K562 (cell line): Measurements from ENCODE around the gene SORCS1.

ENCODE experiments used
- EP300 ChIP-seq: IDR thresholded peaks from 2 replicates; pipeline ENCODE4 v1.6.1; 2012; ENCODE audit warnings: low read length, improper control_type of control experiment
- HDAC2 ChIP-seq: fragments of 450-650 bp; IDR thresholded peaks from 2 replicates; pipeline ENCODE4 v1.6.1; 2016; ENCODE audit warnings: mild to moderate bottlenecking
- PHF21A ChIP-seq: fragments of 450-650 bp; IDR thresholded peaks from 2 replicates; pipeline ENCODE4 v1.6.1; 2017; ENCODE audit warnings: low read depth, borderline replicate concordance
- POLR2A ChIP-seq: fragments of 450-650 bp; conservative IDR thresholded peaks from 2 replicates; pipeline ENCODE4 v1.6.1; 2016
- RBM14 ChIP-seq: fragments of 200-400 bp; formaldehyde crosslinking; IDR thresholded peaks from 2 replicates; pipeline ENCODE4 v1.6.1; 2018; ENCODE audit warnings: low read depth, mild to moderate bottlenecking, low read length, moderate library complexity, borderline replicate concordance; ENCODE audit not compliant: insufficient read depth
- RUNX1 ChIP-seq: sonication (generic); IDR thresholded peaks from 2 replicates; pipeline ENCODE4 v1.6.1; 2016; ENCODE audit warnings: antibody characterized with exemption, low read depth
- SNRNP70 ChIP-seq: fragments of 200-400 bp; formaldehyde crosslinking; optimal IDR thresholded peaks from 2 replicates; pipeline ENCODE3; 2017; ENCODE audit warnings: low read depth, low read length
- TCF7 ChIP-seq: sonication (generic); IDR thresholded peaks from 2 replicates; pipeline ENCODE4 v1.6.1; 2016; ENCODE audit warnings: antibody characterized with exemption, borderline replicate concordance
- U2AF2 ChIP-seq: fragments of 200-400 bp; formaldehyde crosslinking; optimal IDR thresholded peaks from 2 replicates; pipeline ENCODE3; 2017; ENCODE audit warnings: low read depth, mild to moderate bottlenecking, low read length

DNA sequence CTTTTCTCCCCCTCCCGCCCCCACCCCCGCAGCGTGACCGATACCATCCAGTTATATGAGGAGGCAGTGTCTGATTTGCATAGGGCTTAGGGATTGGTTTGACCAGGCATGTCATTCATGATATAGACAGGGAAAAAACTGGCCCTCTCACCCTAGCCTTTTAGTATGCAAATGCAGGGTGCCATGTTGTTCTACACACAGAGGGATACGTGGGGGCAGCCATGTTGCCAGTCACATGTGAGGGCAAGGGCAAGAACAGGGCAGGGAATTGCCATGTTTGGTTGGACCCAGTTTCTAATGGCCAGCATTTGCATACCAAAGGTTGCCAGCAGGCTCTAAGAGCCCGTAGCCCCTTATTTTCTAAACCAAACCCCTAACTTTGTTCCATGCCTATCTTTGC is 552.1 kb downstream of the SORCS1 start:
- TF ChIP-seq RUNX1 = no peak
- TF ChIP-seq SNRNP70 = no peak
- no peak for TF ChIP-seq RBM14
- no peak for TF ChIP-seq TCF7
- TF ChIP-seq HDAC2 = no peak
- no peak for TF ChIP-seq POLR2A
- no peak for TF ChIP-seq EP300
- no peak for TF ChIP-seq PHF21A
- TF ChIP-seq U2AF2 = no peak
